HL-60 (cell line): ENCODE measurements around the gene KIAA1217.

Source experiments
- DNase-seq, 2 experiments: peaks; one replicate each; pipeline ENCODE4 v3.0.0-alpha.2; 2010 to 2020; ENCODE audit warnings: low read depth in 1 of 2, low spot score in 1 of 2
- H3K27ac ChIP-seq: fragments of 250-450 bp; sonication (Bioruptor Pico); replicated peaks from 2 replicates; pipeline ENCODE4 v1.5.1; 2020; ENCODE audit warnings: mild to moderate bottlenecking, moderate library complexity
- H3K27me3 ChIP-seq: fragments of 250-450 bp; sonication (Bioruptor Pico); 2 replicates; pipeline ENCODE4 v1.5.1; 2021; ENCODE audit warnings: mild to moderate bottlenecking, moderate library complexity; ENCODE audit not compliant: insufficient read depth, poor library complexity, severe bottlenecking
- H3K4me3 ChIP-seq: replicated peaks from 2 replicates; pipeline ENCODE4 v1.5.1; 2011; ENCODE audit warnings: mild to moderate bottlenecking, control low read depth, low read length; ENCODE audit not compliant: insufficient read depth
- GABPA ChIP-seq: IDR thresholded peaks from 2 replicates; pipeline ENCODE4 v1.6.1; 2012; ENCODE audit warnings: low read depth
- POLR2AphosphoS5 ChIP-seq: IDR thresholded peaks from 2 replicates; pipeline ENCODE4 v1.6.1; 2012; ENCODE audit warnings: low read depth
- SPI1 ChIP-seq: IDR thresholded peaks from 2 replicates; pipeline ENCODE4 v1.6.1; 2012; ENCODE audit warnings: low read depth, mild to moderate bottlenecking, borderline replicate concordance
- TF ChIP-seq, protein P1 (sequence below): IDR thresholded peaks from 2 replicates; pipeline ENCODE4 v1.6.1; 2012; ENCODE audit warnings: low read depth; ENCODE audit not compliant: insufficient replicate concordance
- TF ChIP-seq, protein P2 (sequence below): IDR thresholded peaks from one replicate; pipeline ENCODE4 v1.5.1; 2011; ENCODE audit warnings: low read length, control low read depth, inconsistent platforms; ENCODE audit not compliant: insufficient read depth

Gene KIAA1217

DNA sequence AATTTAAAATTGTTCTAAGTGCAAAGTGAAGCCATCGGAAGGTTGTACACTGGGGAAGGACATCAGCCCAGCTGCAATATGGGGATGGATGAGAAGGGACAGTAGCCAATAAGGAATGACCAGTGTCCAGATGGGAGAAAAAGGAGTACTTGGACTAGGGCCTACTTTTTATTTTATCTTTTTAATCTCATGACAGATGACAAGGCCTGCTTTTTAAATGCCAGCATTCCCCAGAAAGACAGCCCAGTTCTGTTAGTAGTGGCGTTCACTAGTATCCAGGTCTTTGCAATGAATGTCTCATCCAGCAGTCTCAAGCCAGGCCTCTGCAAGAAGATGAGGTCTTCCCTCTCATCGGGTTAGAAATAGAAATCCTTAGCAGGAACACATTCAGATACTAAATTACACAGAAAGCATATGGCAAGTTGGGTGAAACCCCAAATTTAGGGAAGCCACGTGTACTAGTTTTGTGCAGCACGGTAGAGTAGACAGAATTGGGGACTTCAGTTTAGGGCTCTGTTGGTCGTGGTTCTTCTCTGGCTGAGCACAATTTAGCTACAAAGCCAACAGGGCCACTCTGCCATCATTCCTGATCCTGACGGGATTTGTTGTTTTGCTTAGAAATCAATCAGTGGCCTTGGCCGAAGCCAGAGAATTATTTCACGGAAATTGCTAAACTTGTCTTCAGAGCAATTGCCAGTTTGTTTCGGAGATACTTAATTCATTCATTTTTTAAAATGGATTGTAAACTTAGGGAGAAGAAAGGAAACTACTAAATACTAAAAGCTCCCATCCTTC, 286.9 kb downstream of the KIAA1217 start:
- TF ChIP-seq, protein P1, sequence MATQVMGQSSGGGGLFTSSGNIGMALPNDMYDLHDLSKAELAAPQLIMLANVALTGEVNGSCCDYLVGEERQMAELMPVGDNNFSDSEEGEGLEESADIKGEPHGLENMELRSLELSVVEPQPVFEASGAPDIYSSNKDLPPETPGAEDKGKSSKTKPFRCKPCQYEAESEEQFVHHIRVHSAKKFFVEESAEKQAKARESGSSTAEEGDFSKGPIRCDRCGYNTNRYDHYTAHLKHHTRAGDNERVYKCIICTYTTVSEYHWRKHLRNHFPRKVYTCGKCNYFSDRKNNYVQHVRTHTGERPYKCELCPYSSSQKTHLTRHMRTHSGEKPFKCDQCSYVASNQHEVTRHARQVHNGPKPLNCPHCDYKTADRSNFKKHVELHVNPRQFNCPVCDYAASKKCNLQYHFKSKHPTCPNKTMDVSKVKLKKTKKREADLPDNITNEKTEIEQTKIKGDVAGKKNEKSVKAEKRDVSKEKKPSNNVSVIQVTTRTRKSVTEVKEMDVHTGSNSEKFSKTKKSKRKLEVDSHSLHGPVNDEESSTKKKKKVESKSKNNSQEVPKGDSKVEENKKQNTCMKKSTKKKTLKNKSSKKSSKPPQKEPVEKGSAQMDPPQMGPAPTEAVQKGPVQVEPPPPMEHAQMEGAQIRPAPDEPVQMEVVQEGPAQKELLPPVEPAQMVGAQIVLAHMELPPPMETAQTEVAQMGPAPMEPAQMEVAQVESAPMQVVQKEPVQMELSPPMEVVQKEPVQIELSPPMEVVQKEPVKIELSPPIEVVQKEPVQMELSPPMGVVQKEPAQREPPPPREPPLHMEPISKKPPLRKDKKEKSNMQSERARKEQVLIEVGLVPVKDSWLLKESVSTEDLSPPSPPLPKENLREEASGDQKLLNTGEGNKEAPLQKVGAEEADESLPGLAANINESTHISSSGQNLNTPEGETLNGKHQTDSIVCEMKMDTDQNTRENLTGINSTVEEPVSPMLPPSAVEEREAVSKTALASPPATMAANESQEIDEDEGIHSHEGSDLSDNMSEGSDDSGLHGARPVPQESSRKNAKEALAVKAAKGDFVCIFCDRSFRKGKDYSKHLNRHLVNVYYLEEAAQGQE: no peak
- no peak for TF ChIP-seq POLR2AphosphoS5
- no peak for TF ChIP-seq GABPA
- no peak for TF ChIP-seq SPI1
- TF ChIP-seq, protein P2, sequence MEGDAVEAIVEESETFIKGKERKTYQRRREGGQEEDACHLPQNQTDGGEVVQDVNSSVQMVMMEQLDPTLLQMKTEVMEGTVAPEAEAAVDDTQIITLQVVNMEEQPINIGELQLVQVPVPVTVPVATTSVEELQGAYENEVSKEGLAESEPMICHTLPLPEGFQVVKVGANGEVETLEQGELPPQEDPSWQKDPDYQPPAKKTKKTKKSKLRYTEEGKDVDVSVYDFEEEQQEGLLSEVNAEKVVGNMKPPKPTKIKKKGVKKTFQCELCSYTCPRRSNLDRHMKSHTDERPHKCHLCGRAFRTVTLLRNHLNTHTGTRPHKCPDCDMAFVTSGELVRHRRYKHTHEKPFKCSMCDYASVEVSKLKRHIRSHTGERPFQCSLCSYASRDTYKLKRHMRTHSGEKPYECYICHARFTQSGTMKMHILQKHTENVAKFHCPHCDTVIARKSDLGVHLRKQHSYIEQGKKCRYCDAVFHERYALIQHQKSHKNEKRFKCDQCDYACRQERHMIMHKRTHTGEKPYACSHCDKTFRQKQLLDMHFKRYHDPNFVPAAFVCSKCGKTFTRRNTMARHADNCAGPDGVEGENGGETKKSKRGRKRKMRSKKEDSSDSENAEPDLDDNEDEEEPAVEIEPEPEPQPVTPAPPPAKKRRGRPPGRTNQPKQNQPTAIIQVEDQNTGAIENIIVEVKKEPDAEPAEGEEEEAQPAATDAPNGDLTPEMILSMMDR: no peak
- DNase-seq: no peak
- no peak overlapping the region for H3K27ac ChIP-seq
- H3K27me3 ChIP-seq: no peaks in the 10 kb centered on the region
- no peak overlapping the region for H3K4me3 ChIP-seq

DNA sequence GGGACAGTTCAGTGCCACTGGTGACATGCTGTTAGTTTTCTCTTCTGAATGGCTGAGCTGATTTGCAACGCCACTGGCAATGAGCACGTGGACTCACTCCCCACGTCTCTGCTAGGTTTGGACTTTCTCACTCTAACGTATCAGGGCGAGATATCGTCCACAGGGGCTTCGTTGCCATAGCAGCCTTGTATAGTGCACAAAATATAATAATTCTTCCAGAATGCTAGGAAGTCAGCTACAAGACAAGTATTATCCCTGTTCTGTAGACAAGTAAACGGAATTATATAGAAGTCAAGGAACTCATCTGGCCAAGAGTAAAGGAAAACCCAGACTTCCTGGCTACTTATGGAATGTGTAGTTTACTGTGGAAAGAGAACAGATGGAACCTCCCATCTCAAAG, 288.0 kb downstream of the KIAA1217 start:
- DNase-seq: no peak
- no peak overlapping the region for H3K4me3 ChIP-seq
- H3K27me3 ChIP-seq: no peaks in the 10 kb centered on the region
- H3K27ac ChIP-seq: no peak overlapping the region
- TF ChIP-seq, protein P2: no peak
- TF ChIP-seq SPI1: no peak
- TF ChIP-seq GABPA: no peak
- TF ChIP-seq POLR2AphosphoS5: no peak
- TF ChIP-seq, protein P1: no peak

DNA sequence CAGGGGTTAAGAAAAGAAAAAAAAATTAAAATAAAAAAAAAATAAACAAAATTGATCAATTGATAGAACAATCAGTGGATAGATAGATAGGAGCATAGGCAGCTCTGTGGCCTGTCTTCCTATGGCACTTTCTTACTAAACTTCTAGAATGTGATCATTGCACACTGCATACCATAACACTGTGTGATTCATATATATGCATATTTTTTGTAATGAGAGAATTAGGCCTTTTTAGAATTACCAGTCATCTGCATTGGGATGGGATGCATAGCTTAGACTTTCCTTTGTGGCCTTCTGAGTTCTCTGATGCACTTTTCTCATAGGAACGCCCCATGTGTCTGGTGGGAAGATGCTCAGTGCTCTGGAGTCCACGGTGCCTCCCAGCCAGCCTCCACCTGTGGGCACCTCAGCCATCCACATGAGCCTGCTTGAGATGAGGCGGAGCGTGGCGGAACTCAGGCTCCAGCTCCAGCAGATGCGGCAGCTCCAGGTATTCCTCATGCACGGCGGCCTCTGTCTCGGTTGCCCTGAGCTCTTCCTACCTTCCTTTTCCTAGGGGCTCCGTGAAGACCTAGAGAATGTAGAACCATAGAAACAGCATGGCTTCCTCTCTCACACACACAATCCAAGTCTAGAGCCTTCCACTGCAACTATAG, 292.2 kb downstream of the KIAA1217 start:
- Histone ChIP-seq H3K27ac (no peak overlapping the region), H3K27me3 (no peaks in the 10 kb centered on the region), H3K4me3 (no peak overlapping the region)
- DNase-seq: no peak
- TF ChIP-seq, protein P2: no peak
- TF ChIP-seq GABPA (no peak), SPI1 (no peak)
- TF ChIP-seq, protein P1: no peak
